A673 (cell line): ENCODE data around the gene SLC25A25.

Experiments
- CTCF ChIP-seq: fragments of 300-800, 200-600 bp; sonication (generic); conservative IDR thresholded peaks from 2 replicates; pipeline ENCODE4 v1.5.1; 2017; ENCODE audit warnings: low read depth, mild to moderate bottlenecking, antibody characterized with exemption, low read length, moderate library complexity, mixed read lengths
- EZH2 ChIP-seq: fragments of 200-600 bp; sonication (generic); IDR thresholded peaks from 2 replicates; pipeline ENCODE4 v1.6.1; 2017; ENCODE audit warnings: borderline replicate concordance, low read depth, mild to moderate bottlenecking, mixed read lengths, antibody characterized with exemption, low read length; ENCODE audit not compliant: poor library complexity, severe bottlenecking

DNA sequence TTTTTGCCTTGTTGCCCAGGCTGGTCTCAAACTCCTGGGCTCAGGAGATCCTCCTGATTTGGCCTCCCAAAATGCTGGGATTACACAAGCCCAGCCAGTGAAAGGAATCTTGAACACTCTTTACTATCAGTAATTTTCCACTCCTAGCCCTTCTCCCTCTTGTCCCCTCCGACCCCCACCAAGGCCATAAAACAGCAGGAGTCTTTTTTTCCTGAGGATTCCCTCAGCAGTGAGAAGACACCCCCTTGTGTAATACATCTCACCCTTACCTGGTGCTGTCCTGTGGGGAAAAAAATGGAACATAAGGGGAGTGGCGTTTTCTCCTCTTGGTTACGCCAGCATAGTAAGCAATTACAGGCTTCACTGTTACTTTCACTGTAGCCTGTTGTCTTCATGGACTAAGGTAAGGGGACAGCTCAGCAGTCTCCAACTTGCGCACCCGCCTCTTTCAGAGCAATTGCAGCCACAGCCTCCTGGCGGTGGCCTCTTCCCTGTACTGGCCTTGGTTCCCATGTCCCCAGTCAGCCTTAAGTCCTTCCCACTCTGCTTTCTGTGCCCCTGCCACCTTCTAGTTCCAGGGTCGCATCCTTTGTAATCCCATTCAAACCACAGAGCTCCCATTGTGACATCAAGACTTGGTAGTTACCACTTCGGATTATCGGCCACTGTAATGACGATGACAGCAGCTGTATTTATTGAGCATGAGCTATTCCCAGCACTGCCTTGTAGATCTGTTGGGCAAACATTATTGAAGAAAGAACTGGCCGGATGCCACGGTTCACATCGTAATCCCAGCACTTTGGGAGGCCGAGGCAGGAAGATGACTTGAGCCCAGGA is 10.9 kb upstream of the SLC25A25 start:
- no peak for TF ChIP-seq CTCF
- TF ChIP-seq EZH2, result no peak
